Right lobe of liver (tissue), 4 donors: ENCODE results near the gene SERTAD1.

Experiments used
- CTCF ChIP-seq, 4 donors: fragments of 200-600 bp in 3 of 4; fragments of 450-650 bp in 1 of 4; IDR thresholded peaks; one replicate each; pipeline versions ENCODE4 v1.5.1 to v1.8.0; 2016 to 2022; ENCODE audit warnings: antibody characterized with exemption in 4 of 4, mild to moderate bottlenecking in 2 of 4
- POLR2A ChIP-seq: fragments of 450-650 bp; IDR thresholded peaks from one replicate; pipeline ENCODE4 v1.6.1; 2017; ENCODE audit warnings: antibody characterized with exemption, mild to moderate bottlenecking
- donor health status: DM: no; HTN: no; CAD: no.
- donor health status: DM: no; HTN: no; CAD: no.
- donor health status: DM: no; HTN: yes; CAD: no.

GRCh38 chr19:40465025-40465556 is 39.3 kb upstream of the SERTAD1 start:
- TF ChIP-seq CTCF (IDR thresholded peaks at IDR 0.05) (no peak), POLR2A (no peak)
